Epithelial cell of esophagus (primary cell): ENCODE measurements around the gene TTC16.

ENCODE experiments used
- DNase-seq: peaks from one replicate; pipeline ENCODE4 v3.0.0; 2010; ENCODE audit warnings: low read depth
- H3K4me3 ChIP-seq: 2 replicates; pipeline ENCODE4 v1.5.1; 2011; ENCODE audit warnings: mild to moderate bottlenecking, low read length, control low read depth
- TF ChIP-seq, protein P1 (sequence below): IDR thresholded peaks from 2 replicates; pipeline ENCODE4 v1.5.1; 2011; ENCODE audit warnings: low read depth, mild to moderate bottlenecking, low read length, control low read depth, inconsistent platforms; ENCODE audit not compliant: insufficient read depth; ENCODE audit errors: missing control alignments

Gene TTC16

DNA sequence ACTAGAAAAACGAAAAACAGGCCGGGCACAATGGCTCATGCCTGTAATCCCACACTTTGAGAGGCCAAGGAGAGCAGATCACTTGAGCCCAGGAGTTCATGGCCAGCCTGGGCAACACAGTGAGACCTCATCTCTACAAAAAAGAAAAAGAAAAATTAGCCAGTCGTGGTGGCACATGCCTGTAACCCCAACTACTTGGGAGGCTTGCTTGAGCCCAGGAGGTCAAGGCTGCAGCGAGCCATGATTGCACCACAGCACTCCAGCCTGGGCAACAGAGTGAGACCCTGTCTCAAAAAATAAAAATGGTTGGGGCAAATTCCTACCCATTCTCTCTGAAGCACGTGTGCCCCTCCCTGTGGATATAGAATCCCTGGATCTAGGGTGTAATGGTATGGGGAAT is 17.5 kb upstream of the TTC16 start:
- H3K4me3 ChIP-seq: no peak overlapping the region
- TF ChIP-seq, protein P1, sequence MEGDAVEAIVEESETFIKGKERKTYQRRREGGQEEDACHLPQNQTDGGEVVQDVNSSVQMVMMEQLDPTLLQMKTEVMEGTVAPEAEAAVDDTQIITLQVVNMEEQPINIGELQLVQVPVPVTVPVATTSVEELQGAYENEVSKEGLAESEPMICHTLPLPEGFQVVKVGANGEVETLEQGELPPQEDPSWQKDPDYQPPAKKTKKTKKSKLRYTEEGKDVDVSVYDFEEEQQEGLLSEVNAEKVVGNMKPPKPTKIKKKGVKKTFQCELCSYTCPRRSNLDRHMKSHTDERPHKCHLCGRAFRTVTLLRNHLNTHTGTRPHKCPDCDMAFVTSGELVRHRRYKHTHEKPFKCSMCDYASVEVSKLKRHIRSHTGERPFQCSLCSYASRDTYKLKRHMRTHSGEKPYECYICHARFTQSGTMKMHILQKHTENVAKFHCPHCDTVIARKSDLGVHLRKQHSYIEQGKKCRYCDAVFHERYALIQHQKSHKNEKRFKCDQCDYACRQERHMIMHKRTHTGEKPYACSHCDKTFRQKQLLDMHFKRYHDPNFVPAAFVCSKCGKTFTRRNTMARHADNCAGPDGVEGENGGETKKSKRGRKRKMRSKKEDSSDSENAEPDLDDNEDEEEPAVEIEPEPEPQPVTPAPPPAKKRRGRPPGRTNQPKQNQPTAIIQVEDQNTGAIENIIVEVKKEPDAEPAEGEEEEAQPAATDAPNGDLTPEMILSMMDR: no peak

DNA sequence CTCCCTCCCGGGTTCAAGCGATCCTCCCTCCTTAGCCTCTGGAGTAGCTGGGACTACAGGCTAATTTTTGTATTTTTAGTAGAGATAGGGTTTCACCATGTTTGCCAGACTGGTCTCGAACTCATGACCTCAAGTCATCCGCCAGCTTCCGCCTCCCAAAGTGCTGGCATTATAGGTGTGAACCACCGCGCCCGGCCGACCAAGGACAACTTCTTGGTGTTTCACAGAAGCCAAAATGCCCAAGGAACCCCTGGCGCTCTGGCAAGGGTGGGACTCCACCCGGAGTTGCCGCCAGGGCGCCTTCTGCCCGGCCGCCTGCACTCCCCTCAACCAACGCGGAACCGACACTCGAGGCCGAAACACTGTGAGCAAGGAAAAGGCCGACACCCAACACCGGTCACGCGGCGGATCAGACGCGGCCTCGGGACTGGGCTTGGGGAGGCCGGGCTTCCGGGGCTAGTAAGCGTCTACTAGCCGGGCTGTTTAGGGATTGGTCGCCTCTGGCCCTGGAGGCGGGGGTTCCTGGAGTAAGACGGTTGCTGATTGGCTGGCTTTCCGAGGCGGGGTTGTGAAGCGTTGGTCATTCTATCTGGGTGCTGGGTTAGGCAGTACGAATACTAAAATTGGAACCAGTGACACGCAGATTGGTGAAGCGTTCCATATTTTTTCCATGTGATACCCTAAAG is 16.8 kb upstream of the TTC16 start:
- peak; percentile 98 for DNase-seq
- peak overlapping the region; percentile 39 for H3K4me3 ChIP-seq

More for the DNA sequence above, 17.5 kb upstream of the TTC16 start:
- no peak for DNase-seq

GRCh38 chr9:127700140-127700539 is 15.7 kb upstream of the TTC16 start:
- TF ChIP-seq, protein P1: no peak
- no peak overlapping the region for H3K4me3 ChIP-seq

More for the DNA sequence above, 16.8 kb upstream of the TTC16 start:
- TF ChIP-seq, protein P1: no peak

DNA sequence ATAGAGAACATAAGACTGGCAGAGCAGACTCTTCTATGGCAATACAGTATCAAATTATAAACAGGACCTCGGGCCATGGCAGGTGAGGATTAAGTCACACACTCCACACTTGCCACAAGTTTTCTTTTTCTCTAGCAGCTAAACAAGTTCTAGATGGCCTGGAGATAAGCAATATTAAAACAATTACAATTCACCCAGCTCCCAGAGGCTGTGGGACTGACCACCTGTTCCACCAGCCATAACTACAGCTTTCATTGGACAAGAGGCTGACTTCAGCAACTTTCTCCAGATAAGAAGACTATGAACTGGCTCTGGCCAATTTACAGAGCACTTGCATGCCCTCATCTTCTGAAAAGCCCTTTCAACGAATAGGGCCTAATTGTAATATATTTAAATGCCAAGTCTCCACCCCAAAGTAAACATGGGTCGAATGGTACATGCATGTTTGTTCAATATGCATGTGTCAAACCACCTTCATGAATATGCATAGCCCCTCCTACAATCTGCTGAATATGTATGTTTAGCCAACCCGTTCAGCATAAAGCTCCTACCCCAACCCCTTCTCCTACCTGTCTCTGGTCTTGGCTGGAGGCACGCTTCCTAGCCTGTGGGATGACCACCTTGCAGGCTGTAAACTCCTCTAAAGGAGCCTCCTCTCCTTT is 15.2 kb upstream of the TTC16 start:
- H3K4me3 ChIP-seq: no peak overlapping the region
- no peak for DNase-seq
- TF ChIP-seq, protein P1: no peak

More at GRCh38 chr9:127700140-127700539, 15.7 kb upstream of the TTC16 start:
- DNase-seq: no peak

GRCh38 chr9:127703289-127703946 is 12.5 kb upstream of the TTC16 start:
- TF ChIP-seq, protein P1: no peak
- no peak overlapping the region for H3K4me3 ChIP-seq
- no peak for DNase-seq

GRCh38 chr9:127705577-127706379 is 10.1 kb upstream of the TTC16 start:
- no peak for DNase-seq
- H3K4me3 ChIP-seq: no peak overlapping the region
- TF ChIP-seq, protein P1: no peak
